ENCODE measurements around the gene CCNY.

DNA sequence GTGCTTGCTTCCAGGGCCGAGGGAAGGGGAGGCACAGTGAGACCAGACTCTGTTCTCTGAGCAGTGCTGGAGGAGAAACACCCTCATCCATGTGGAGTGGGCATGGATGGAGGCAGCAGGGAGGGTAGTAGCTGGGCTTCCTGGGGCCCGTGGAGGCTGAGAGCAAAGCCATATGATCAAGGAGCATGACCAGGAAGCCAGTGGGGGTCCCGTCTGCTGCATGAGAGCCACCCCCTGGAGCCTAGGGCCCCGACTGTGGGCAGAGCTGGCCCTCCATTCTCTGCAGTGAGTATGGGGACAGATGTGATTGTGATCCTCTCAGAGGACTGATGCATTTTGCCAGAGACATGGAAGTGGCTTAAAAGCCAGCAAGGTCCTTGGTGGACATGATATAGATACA lies 61.6 kb downstream of the CCNY start:
- TF ChIP-seq, protein P1, sequence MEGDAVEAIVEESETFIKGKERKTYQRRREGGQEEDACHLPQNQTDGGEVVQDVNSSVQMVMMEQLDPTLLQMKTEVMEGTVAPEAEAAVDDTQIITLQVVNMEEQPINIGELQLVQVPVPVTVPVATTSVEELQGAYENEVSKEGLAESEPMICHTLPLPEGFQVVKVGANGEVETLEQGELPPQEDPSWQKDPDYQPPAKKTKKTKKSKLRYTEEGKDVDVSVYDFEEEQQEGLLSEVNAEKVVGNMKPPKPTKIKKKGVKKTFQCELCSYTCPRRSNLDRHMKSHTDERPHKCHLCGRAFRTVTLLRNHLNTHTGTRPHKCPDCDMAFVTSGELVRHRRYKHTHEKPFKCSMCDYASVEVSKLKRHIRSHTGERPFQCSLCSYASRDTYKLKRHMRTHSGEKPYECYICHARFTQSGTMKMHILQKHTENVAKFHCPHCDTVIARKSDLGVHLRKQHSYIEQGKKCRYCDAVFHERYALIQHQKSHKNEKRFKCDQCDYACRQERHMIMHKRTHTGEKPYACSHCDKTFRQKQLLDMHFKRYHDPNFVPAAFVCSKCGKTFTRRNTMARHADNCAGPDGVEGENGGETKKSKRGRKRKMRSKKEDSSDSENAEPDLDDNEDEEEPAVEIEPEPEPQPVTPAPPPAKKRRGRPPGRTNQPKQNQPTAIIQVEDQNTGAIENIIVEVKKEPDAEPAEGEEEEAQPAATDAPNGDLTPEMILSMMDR (IDR thresholded peaks at IDR 0.05): no peak
- TF ChIP-seq SIN3A (IDR thresholded peaks at IDR 0.05; ENCODE audit: borderline replicate concordance, insufficient read depth, low read depth, low read length): no peak

Data from Panc1 (cell line).